Measurements from ENCODE around the gene DAAM2. TPM values are rescaled to one million over a fixed set of nuclear protein-coding genes. Genes with fewer than 3 reads are reported as not detected.

Gene DAAM2
- total RNA-seq, 1 experiment from 2014 or later = not detected

- no peak for DNase-seq
- CTCF ChIA-PET = no interaction called here
- no peaks in the 10 kb centered on the region for H3K36me3 Mint-ChIP-seq (ENCODE audit: insufficient read depth, unreplicated experiment)
- no peaks in the 10 kb centered on the region for H3K9me3 Mint-ChIP-seq (ENCODE audit: unreplicated experiment)
- H3K9me3 ChIP-seq = no peaks in the 10 kb centered on the region
- no peak for TF ChIP-seq CTCF (IDR thresholded peaks at IDR 0.05; ENCODE audit: insufficient read depth in 1 of 2, low read depth in 1 of 2, low read length in 1 of 2, severe bottlenecking in 1 of 2, unreplicated experiment in 1 of 2)
- no peaks in the 10 kb centered on the region for H3K4me1 ChIP-seq
- H3K36me3 ChIP-seq (ENCODE audit: control insufficient read depth, insufficient read depth, low read length) = no peaks in the 10 kb centered on the region
- H3K4me3 Mint-ChIP-seq (ENCODE audit: unreplicated experiment) = no peak overlapping the region
- POLR2A ChIA-PET = no interaction called here
- H3K4me3 ChIP-seq (ENCODE audit: low read depth, low read length) = no peak overlapping the region
- H3K27me3 ChIP-seq (replicated peaks; ENCODE audit: control insufficient read depth, insufficient read depth, low read length) = no peaks in the 10 kb centered on the region
- BruUV-seq (replicated peaks) = no TSS peak
- H3K4me1 Mint-ChIP-seq (ENCODE audit: low read depth, unreplicated experiment) = no peaks in the 10 kb centered on the region
- H3K27ac Mint-ChIP-seq (ENCODE audit: unreplicated experiment) = no peak overlapping the region
- intact Hi-C loops (cut with micrococcal nuclease; ENCODE audit: unreplicated experiment) = no loop called here
- H3K27me3 Mint-ChIP-seq (ENCODE audit: insufficient read depth, unreplicated experiment) = peaks cover 14% of the 10 kb centered on the region
Observed at GRCh38 chr6:39861663-39862062, 69.5 kb downstream of the DAAM2 start.

GRCh38 chr6:39865011-39865888 lies 73.1 kb downstream of the DAAM2 start:
- Mint-ChIP-seq H3K27me3 (ENCODE audit: insufficient read depth, unreplicated experiment) (peaks cover 8% of the 10 kb centered on the region), H3K4me3 (ENCODE audit: unreplicated experiment) (no peak overlapping the region), H3K27ac (ENCODE audit: unreplicated experiment) (no peak overlapping the region), H3K4me1 (ENCODE audit: low read depth, unreplicated experiment) (no peaks in the 10 kb centered on the region), H3K36me3 (ENCODE audit: insufficient read depth, unreplicated experiment) (no peaks in the 10 kb centered on the region), H3K9me3 (ENCODE audit: unreplicated experiment) (no peaks in the 10 kb centered on the region)
- peak; percentile 64 to 74 for DNase-seq
- Histone ChIP-seq H3K27me3 (replicated peaks; ENCODE audit: control insufficient read depth, insufficient read depth, low read length) (no peaks in the 10 kb centered on the region), H3K4me1 (no peaks in the 10 kb centered on the region), H3K9me3 (no peaks in the 10 kb centered on the region), H3K4me3 (ENCODE audit: low read depth, low read length) (no peak overlapping the region), H3K36me3 (ENCODE audit: control insufficient read depth, insufficient read depth, low read length) (no peaks in the 10 kb centered on the region)
- CTCF ChIA-PET = interaction anchor here (0.6 to 1.0 kb wide), 3 partner anchors 13 to 513 kb away, joined by 3 to 5 read pairs (median 3); no protein-coding TSS in a partner anchor
- intact Hi-C loops (cut with micrococcal nuclease; ENCODE audit: unreplicated experiment) = loop anchor here (1.0 kb wide), 1 partner anchor 27 kb away; no protein-coding TSS in a partner anchor
- TF ChIP-seq CTCF (IDR thresholded peaks at IDR 0.05; ENCODE audit: insufficient read depth in 1 of 2, low read depth in 1 of 2, low read length in 1 of 2, severe bottlenecking in 1 of 2, unreplicated experiment in 1 of 2) = peak; percentile 64 to 70
- POLR2A ChIA-PET = no interaction called here
- BruUV-seq (replicated peaks) = no TSS peak

- DNase-seq = peak in 1 of 2 experiments; percentile 10
- BruUV-seq (replicated peaks) = no TSS peak
- no peaks in the 10 kb centered on the region for H3K36me3 ChIP-seq (ENCODE audit: control insufficient read depth, insufficient read depth, low read length)
- H3K4me3 ChIP-seq (ENCODE audit: low read depth, low read length) = no peak overlapping the region
- POLR2A ChIA-PET = no interaction called here
- Mint-ChIP-seq H3K36me3 (ENCODE audit: insufficient read depth, unreplicated experiment) (no peaks in the 10 kb centered on the region), H3K9me3 (ENCODE audit: unreplicated experiment) (peaks cover 8% of the 10 kb centered on the region), H3K4me3 (ENCODE audit: unreplicated experiment) (no peak overlapping the region), H3K4me1 (ENCODE audit: low read depth, unreplicated experiment) (no peaks in the 10 kb centered on the region), H3K27ac (ENCODE audit: unreplicated experiment) (no peak overlapping the region), H3K27me3 (ENCODE audit: insufficient read depth, unreplicated experiment) (no peaks in the 10 kb centered on the region)
- intact Hi-C loops (cut with micrococcal nuclease; ENCODE audit: unreplicated experiment) = no loop called here
- TF ChIP-seq CTCF (IDR thresholded peaks at IDR 0.05; ENCODE audit: insufficient read depth in 1 of 2, low read depth in 1 of 2, low read length in 1 of 2, severe bottlenecking in 1 of 2, unreplicated experiment in 1 of 2) = peak in 1 of 2 experiments; percentile 33
- no peaks in the 10 kb centered on the region for H3K27me3 ChIP-seq (replicated peaks; ENCODE audit: control insufficient read depth, insufficient read depth, low read length)
- no peaks in the 10 kb centered on the region for H3K4me1 ChIP-seq
- CTCF ChIA-PET = no interaction called here
- no peaks in the 10 kb centered on the region for H3K9me3 ChIP-seq
Observed at GRCh38 chr6:39867592-39867991, 75.4 kb downstream of the DAAM2 start.

Measured in Caco-2 (cell line).